Stimulated activated CD8-positive, alpha-beta memory T cell treated with anti-CD3 and anti-CD28 coated beads, Interleukin-2, amount 100 ng/mL, for 48 hours (primary cell): Measurements from ENCODE around the gene HNRNPM.
"Not testable (repeated sequence)": the region's sequence is repeated elsewhere in the genome, so short reads cannot be mapped to it uniquely, and the experiment has no call there.

Experiments
- DNase-seq, 2 donors: peaks; one replicate each; pipeline ENCODE4 v3.0.0-alpha.2; 2020; ENCODE audit warnings: low read depth in 2 of 2

Gene HNRNPM

DNA sequence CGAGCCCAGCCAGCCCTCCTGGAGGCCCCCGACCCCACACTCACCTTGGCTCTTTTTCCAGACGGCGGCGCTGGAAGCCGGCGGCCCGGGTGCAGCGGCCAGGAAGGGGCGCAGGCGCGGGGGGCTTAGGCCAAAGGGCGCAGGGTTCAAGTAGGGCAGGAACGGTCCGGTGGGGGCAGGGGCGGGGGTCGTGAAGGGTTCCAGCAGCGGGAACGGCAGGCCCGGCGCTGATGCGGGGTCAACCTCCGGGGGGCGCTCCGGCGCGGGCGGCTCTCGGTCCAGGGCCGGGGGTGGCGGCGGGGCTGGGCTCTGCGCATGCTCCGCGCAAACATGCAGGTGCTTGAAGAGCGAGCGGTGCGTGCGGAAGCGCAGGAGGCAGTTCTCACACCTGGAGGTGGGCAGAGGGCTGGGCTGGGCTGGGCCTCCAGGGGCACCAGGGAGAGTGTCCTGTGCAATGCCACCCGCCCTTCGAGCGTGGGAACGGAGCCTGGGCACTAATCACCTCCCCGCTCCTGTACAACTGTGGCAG, 66.9 kb downstream of the HNRNPM start:
- DNase-seq = no peak

DNA sequence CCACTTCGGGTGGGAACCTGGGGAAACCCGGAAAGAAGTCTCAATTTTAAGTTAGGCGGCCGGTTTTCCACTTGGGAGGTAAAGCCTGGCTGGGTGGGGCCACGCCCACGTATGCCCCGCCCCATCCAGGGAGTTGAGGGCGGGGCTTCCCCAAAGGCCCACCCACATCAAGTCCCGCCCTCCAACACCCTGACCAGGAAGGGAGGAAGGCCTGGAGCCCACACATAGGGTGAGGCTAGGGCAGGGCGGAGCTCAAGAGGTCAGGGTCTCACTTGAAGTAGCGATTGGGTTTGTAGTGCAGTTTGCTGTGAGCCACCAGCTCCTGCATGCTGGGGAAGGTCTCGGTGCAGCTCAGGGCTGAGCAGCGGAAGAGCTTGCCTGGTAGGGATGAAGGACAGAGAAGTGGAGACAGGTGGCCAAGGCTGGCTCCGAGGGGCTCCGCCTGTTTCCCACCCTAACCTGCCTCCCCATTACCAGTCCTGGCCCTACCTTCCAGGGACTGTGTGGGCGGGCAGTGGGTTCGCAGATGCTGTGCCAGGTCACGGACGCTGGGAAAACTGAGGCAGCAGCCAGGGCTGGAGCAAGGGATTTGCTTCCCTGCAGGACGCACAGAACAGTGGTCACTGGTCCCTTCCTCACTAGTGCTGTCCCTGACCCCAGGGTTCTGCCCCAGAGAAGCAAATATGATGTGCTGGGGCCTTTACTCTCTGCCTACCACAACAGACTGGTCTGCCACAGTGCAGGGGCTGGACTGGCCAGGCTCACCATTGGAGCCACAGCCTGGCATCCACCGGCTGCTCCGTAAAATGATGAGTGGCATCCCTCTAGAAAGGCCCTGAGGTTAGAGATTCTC, 67.6 kb downstream of the HNRNPM start:
- DNase-seq = no peak

DNA sequence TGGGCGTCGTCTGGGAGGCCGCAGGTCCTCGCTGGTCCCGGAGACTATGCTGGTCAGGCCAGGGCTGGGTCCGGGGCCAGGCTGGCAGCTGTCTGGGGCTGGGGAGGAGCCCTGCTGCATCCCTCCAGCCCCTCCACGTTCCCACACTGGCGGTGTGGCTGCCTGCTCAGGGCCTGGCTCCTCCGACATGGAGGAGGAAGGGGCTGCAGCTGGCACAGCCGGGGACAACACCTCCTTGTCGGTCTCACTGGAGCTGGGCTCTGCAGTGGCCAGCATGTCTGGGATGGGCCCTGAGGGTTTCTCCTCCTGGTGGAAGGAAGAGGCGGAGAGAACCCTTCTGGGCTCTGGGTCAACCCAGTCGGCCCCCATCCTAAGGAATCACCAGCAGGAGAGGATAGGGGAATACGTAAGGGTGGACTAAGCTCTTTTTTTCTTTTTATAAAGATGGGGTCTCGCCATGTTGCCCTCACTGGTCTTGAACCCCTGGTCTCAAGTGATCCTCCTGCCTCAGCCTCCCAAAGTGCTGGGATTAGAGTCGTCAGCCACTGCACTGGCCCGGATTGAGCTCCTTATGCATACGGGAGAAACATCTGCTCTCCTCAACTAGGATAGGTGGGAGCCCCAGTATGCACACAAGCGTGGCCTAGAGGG, 68.4 kb downstream of the HNRNPM start:
- DNase-seq = no peak

DNA sequence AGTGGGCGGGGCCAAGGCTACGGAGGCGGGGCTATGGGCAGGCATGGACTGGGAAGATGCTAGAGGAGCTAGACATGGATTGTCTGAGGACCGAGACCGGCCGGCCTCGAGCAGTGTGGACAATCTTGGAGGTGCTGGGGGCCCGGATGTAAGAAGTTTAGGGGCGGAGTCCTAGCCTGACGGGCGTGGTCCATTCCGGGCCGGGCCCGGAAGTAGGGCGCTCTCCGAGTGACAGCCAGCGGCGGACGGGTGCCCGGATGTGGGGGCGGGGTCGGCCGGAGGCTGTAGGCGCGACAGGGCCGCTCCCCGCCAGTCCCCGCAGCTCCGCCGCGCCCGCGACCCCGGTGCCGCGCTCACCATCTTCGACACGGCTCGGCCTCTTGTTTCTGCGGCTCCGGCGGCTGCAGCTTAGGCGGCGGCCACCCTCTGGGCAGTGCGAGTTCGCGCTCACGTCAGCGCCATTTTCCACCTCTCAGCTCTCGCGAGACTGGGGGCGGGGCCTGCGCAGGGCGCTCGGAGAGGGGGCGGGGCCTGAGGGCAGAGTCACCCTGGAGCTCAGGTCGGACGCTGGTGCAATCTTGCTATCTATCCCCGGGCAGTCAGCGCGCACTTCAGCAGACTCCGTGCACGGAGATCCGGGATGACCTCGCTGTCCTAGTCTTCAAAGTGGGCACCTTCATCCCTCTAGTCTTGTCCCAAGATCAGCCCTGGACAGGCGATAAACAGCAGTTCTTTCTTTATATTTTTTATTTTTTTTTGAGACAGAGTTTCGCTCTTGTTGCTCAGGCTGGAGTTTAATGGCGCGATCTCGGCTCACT, 69.1 kb downstream of the HNRNPM start, which contains the start of gene ZNF414:
Gene ZNF414, minus strand, starts transcription at position 481 of the 818 bp plus-strand sequence. Its CDS starts 121 bp downstream, at position 360.
- DNase-seq = peak; percentile 96 to 97

DNA sequence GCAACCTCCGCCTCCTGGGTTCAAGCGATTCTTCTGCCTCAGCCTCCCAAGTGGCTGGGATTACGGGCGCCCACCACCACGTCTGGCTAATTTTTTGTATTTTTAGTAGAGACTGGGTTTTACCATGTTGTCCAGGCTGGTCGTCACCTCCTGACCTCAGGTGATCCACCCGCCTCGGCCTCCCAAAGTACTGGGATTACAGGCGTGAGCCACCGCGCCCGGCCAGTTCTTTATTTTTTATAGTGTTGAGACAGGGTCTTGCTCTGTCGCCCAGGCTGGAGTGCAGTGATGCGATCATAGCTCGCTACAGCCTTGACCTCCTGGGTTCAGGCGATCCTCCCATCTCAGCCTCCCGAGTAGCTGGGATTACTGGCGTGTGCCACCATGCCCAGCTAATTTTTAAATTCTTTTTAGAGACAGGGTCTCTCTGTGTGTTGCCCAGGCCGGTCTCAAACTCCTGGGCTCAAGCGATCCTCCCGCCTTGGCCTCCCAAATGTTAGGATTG, 69.8 kb downstream of the HNRNPM start:
- DNase-seq = not testable (repeated sequence)

DNA sequence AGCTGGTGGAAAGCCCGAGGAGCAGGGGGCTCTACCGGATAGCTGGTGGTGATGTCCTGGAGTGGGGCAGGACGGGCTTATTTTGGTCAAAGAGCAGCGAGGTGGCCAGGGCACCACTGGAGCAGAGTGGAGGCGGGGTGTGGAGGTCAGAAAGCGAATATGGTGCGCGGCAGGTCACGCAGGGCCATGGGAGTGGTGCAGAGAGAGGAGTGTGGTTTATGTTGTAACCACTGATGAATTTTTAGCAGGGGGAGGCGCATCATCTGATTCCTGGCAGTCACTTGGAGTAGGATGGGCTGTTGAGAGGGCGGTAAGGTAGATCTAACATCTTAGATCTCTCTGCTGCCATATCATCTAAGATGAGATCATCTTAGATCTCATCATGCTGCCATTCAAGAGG, 70.5 kb downstream of the HNRNPM start:
- DNase-seq = peak in 1 of 2 donors; percentile 46

DNA sequence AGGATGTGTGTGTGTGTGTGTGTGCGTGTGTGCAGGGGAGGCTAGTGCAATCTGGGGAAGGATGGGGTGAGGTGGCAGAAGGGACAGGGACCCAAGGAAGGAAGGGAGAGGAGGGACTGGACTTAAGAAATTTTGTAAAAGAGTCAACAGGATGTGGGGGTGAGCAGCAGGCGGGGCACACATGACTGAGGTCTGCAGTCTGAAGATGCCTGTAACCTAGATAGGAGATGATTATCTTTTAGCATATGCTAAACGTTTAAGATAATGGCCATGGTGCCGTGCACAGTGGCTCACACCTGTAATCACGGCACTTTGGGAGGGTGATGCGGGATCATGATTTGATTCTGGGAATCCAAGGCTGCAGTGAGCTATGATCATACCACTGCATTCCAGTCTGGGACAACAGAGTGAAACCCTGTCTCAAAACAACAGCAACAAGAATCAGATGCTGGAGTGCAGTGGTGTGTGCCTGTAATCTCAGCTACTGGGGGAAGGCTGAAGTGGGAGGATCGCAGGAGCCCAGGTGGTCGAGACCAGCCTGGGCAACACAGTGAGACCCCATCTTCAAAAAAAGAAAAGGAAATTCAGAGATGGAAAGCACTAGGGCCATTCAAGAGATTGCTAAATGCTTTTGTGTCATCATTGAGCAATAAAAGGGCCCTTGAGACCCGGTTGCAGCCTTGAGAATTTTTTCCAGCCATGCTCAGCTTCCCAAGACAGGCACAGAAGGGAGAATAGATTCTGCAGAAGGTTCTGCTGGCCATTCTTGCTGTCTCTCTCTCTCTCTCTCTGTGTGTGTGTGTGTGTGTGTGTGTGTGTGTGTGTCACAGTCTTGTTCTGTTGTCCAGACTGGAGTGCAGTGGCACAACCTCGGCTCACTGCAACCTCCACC, 73.0 kb downstream of the HNRNPM start:
- DNase-seq = no peak

DNA sequence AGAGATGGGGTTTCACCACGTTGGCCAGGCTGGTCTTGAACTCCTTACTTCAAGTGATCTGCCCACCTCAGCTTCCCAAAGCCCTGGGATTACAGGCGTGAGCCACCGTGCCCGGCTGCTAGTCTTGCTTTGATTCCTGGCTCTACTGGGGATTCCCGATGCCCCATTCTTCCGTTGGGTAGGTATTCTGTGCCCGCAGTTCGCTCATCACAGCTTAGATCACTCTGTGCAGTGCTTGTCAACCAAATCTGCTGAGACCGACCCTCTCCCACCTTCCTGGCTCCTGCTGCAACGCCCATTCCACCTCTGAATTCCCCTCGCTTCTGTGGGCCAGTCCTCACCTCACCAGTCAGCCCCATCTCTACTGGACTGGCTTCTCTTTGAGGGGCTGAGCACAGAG, 73.8 kb downstream of the HNRNPM start:
- DNase-seq = no peak

DNA sequence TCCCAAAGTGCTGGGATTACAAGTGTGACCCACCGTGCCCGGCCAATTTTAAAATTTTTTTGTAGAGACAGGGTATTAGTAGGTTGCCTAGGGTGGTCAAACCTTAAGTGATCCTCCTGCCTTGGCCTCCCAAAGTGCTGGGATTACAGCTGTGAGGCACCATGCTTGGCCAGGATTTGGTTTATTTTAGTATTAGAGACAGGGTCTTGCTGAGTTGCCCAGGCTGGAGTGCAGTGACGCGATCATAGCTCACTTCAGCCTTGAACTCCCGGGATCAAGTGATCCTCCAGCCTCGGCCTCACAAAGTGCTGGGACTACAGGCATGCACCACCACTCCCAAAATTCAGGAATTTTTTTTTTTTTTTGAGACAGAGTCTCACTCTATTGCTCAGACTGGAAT, 74.6 kb downstream of the HNRNPM start:
- DNase-seq = no peak

DNA sequence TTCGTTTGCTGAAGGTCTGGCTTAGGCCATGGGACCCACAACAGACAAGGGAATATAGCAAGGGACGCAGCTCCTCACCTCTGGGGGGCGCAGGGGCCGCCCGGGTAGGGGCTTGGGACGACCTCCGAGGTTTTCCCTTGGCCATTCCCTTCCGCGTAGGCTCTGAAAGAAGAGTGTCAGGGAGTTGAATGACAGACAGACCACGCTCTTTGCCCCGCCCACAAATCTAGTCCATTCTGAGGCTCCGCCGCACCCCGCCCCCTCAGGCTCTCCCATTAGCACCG, 80.6 kb downstream of the HNRNPM start:
- no peak for DNase-seq

DNA sequence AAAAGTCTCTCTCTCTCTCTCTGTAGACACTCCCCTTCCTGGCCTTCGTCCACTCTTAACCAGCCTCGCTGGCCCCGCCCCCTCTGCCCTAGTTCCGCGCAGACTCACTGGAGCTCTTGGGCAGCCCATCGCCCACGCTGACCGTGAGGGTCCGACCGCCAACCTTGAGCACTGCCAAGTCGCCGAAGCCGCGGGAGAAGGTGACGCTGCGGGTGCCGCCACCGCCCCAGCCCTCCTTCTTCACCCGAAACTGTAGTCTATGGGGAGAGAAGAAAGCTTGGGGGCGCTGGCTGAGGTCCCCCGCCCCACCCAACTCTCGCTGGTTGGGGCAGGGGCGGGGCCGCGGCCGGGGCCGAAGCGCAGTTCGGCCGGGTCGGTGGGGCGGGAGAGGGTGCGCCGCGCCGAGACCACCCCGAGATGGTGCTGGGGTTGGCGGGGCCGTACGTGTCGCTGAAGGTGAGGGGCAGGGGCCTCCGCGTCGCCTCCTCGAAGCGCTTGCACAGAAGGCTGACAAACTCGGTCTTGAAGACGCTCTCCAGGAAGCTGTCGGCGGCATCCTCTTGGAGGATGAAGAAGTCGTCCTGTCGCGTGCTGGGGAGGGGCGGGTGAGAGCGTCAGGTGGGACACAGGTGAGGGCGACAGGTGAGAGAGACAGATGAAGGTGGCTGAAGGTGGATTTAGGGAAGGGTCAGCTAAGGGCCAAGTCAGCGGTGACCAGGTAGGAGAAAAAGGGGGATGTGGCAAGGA, 81.7 kb downstream of the HNRNPM start:
- no peak for DNase-seq

DNA sequence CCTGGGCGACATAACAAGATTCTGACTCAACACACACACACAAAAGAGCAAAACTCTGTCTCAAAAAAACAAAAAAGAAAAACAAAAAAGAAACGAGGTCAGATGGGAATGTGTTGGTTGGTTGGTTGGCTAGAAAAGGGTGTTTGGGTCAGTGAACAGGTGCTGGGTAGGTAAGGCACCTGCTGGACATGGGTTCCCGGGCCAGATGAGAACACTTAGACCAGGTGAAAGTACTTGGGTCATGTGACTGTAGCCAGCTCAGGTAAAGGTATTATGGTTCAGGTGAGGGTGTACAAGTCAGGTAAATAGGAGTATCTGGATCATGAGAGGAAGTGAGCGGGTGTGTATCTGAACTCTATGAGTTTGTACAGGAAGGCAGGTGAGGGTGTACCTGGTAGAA, 83.7 kb downstream of the HNRNPM start:
- DNase-seq = no peak

DNA sequence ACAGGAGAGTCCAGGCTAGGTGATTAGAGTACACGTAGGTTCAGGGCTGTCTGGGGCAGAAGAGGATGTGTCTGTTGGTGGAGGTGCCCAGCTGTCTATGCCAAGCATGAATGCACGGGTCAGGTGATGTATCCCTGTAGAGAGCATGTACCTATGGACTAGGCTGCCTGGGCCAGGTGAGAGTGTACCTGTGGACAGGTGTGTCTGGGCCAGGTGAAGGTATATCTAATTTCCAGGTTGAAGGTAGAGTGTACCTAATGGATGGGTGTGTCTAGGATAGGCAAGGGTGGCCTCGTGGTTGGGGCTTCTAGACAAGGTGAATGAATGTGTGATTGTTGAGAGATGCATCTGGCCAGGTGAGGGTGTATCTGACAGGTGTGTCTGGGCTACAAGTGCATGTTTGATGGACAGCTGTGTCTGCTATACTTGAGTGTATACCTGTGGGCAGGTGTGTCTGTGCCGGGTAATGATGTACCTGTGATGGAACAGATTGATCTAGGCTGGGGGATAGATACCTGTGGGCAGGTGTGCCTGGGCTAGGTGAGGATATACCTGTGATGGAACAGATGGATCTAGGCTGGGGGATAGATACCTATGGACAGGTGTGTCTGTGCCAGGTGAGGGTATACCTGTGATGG, 84.7 kb downstream of the HNRNPM start:
- DNase-seq = no peak

DNA sequence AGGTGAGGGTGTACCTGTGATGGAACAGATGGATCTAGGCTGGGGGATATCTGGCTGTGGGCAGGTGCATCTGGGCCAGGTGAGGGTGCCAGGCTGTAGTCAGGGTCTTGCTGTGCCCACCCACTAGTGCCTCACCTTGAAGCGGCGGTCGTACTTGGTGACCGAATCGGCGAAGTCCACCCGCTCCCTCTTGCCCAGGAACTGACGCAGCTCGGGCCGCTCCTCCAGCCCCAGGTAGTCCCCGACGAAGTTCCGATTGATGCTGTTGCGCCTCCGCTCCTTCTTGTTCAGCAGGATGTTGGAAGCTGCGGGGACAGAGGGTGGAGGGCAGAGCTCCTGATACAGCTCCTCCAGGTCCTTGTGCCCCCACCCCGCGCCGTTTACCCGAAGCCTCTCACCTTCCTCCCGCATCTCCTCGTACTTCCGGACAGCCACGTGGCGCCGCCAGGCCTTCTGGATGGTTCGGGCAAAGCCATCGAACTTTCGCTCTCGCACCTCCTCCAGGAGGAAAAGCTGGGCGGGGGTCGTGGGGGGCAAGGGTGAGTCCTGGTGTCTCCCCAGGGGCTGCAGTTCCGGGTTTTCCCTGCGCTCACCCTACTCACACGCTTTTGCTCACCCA, 85.4 kb downstream of the HNRNPM start:
- DNase-seq = no peak

DNA sequence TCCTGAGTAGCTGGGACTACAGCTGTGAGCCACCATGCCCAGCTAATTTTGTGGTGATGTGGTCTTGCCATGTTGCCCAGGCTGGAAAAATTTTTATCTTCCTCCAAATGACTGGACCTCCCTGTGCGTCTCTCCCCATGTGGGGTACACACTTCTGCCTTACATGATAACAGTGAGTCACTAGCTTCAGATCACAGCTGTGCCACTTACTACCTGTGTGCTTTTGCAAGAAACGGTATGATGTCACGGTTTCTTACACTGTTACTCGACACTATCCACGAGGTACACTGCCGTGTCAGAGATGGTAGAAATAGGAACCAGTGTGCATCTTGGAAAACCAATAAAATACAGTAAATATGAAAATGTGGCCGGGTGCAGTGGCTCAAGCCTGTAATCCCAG, 86.7 kb downstream of the HNRNPM start:
- no peak for DNase-seq

DNA sequence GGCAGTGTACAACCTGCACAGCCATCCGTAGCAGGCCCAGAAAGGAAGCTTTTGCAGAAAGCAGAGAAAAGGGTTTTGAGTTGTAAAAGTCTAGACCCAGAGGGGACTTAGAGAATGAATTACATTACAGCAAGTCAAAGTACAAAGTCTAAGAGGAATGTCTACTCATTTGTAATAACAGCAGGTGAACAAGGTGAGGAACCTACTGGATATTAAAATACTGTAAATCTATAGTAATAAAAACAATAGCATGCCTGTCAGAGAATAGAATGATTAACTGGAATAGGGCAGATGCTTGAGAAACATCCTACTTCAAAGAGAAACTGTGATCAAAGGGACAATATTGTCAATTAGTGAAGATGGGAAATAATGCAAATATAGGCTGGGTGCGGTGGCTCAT, 87.5 kb downstream of the HNRNPM start:
- DNase-seq = no peak

DNA sequence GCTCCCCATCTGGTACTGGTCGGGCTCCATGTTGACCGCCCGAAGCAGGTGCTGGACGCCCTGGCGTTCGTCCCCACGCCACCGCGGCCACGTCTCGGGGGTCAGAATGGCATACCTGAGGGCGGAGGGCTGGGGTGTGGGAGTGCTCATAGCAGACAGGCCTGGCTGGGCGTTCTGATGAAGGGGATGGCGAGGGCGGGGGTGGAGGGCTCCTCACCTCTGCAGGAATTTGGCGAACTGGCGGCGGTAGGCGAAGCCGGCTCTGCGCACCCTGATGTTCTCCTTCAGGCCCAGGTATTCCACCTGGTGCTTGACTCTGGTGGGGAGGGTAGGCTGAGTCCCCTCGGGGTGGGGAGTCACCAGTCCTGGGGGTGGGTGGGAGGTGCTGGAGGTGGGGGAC, 91.5 kb downstream of the HNRNPM start:
- DNase-seq = no peak

DNA sequence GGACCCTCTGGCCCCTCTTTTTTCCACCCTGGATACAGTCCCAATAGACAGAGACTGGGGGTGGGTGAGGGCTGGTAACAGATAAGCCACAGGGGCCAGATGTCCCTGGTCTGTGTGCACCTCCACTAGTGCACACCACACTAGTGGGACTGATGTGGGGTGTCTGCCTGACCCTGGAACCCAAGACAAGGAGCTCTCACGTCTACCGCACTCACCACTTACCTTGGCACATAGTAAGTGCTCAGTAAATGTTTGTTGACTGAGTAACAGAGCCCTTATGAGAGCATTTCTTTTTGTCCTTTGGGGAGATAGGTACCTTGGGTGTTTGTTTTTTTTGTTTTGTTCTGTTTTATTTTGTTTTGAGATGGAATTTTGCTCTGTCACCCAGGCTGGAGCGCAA, 92.3 kb downstream of the HNRNPM start:
- DNase-seq = no peak
